K562 (cell line): ENCODE results near the gene NYAP1. TPM values are rescaled to one million over a fixed set of nuclear protein-coding genes. Genes with fewer than 3 reads are reported as not detected.

Experiments
- PATZ1 ChIP-seq: fragments of 250-450 bp; sonication (Bioruptor Pico); IDR thresholded peaks from 2 replicates; pipeline ENCODE4 v1.5.0; 2020; ENCODE audit warnings: mild to moderate bottlenecking, borderline replicate concordance
- ZNF318 ChIP-seq, 2 experiments: fragments of 450-650 bp; IDR thresholded peaks; 2 replicates each; pipeline ENCODE4 v1.6.1; 2016; ENCODE audit warnings: mild to moderate bottlenecking in 2 of 2, borderline replicate concordance in 1 of 2, low read depth in 1 of 2, moderate library complexity in 1 of 2
- ZNF407 ChIP-seq: fragments of 450-650 bp; IDR thresholded peaks from 2 replicates; pipeline ENCODE4 v1.6.1; 2016; ENCODE audit warnings: low read depth
- polyA plus RNA-seq, 8 experiments: library from polyadenylated mRNA; depleted of rRNA in 4 of 8; stranded (reverse) in 5 of 8; unstranded in 3 of 8; fragments of >200 nt; fragmentation: Nextera tagmentation in 2 of 8; fragmentation: Illumina TruSeq in 1 of 8; extraction: Ambion mirVana in 2 of 8; extraction: Trizol in 1 of 8; gene quantifications; 2 replicates each; pipeline versions ENCODE4 v1.2.1 to v1.2.3, GENCODE V29; 2011 to 2014; ENCODE audit warnings: inconsistent platforms in 1 of 8, missing spikeins in 1 of 8
- total RNA-seq, 7 experiments: library from RNA; depleted of rRNA in 6 of 7; stranded (reverse); fragments of >200 nt in 6 of 7; fragmentation: Illumina TruSeq in 2 of 7; extraction: Trizol in 2 of 7; gene quantifications; 2 replicates each; pipeline versions ENCODE4 v1.2.1 to v1.2.3, GENCODE V29; 2011 to 2021; ENCODE audit warnings: low replicate concordance in 1 of 7

The NYAP1 gene
- total and polyA plus RNA-seq, 9 of the 15 experiments (the other 6 are each of a cell fraction or from before 2014, with no cell fraction given) = 0.11 to 0.88 (median 0.22) TPM; not detected in 2

GRCh38 chr7:100538654-100539435, 55.1 kb downstream of the NYAP1 start, which contains the start of gene AGFG2 (continued):
- TF ChIP-seq ZNF318 (IDR thresholded peaks at IDR 0.05; ENCODE audit: borderline replicate concordance in 1 of 2, low read depth in 1 of 2) (peak in 1 of 2 experiments; percentile 47; a peak in 2 of 4 replicates), PATZ1 (no peak), ZNF407 (no peak)
